Measurements from ENCODE around the gene SPATA22. TPM values are rescaled to one million over a fixed set of nuclear protein-coding genes. Genes with fewer than 3 reads are reported as not detected.
"Not testable (repeated sequence)": the region's sequence is repeated elsewhere in the genome, so short reads cannot be mapped to it uniquely, and the experiment has no call there.

Gene SPATA22
- total RNA-seq, 2 experiments from 2014 or later, result not detected

DNA sequence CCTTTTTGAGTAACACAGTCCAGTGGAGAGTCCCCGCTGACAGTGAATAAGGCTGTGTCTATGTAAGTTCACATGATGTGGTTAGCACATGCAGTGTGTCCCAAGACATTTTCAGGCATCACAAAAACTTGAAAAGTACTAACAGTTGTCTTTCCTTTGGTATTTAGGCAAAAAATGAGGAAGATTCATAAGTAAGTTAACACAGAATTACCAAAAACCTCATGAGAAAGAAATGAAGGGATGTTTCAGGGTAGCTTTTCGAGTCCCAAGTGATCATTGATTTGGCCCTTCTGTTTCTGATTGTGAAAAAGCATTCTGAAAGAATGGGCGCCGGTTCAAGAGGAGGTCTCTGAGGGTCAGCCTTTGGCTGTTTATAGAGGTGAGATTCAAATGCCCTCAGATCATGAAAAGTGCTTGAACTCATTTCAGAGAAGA is 3.6 kb upstream of the SPATA22 start:
- H3K9me3 Mint-ChIP-seq, result no peaks in the 10 kb centered on the region
- TF ChIP-seq, protein P1, sequence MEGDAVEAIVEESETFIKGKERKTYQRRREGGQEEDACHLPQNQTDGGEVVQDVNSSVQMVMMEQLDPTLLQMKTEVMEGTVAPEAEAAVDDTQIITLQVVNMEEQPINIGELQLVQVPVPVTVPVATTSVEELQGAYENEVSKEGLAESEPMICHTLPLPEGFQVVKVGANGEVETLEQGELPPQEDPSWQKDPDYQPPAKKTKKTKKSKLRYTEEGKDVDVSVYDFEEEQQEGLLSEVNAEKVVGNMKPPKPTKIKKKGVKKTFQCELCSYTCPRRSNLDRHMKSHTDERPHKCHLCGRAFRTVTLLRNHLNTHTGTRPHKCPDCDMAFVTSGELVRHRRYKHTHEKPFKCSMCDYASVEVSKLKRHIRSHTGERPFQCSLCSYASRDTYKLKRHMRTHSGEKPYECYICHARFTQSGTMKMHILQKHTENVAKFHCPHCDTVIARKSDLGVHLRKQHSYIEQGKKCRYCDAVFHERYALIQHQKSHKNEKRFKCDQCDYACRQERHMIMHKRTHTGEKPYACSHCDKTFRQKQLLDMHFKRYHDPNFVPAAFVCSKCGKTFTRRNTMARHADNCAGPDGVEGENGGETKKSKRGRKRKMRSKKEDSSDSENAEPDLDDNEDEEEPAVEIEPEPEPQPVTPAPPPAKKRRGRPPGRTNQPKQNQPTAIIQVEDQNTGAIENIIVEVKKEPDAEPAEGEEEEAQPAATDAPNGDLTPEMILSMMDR (IDR thresholded peaks at IDR 0.05), result no peak

DNA sequence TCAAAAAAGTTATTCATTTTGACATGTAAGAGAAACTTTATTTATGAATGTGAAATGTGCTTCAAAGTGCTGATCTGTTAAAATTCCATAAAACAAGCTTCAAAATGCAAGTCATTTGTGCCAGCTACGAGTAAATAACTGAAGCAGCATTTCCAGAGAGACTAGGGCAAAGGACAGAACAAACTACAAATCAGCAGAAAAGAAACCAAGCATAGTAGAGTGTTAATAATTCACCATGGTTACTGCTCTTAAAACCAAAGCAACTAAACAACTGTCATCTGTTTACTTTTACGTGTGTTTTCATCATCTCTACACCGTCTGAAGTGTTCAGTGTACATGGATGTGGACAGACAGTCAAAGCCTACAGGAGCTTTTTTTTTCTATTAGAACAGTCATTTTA is 2.6 kb upstream of the SPATA22 start:
- POLR2A ChIA-PET, result no interaction called here
- Mint-ChIP-seq H3K36me3 (ENCODE audit: low read depth) (no peaks in the 10 kb centered on the region), H3K4me1 (ENCODE audit: low read depth) (peaks cover 3% of the 10 kb centered on the region), H3K9me3 (no peaks in the 10 kb centered on the region), H3K27me3 (peaks cover 3% of the 10 kb centered on the region), H3K4me3 (no peak overlapping the region), H3K27ac (no peak overlapping the region)
- DNase-seq, result no peak
- ATAC-seq, result no peak
- CTCF ChIA-PET, result no interaction called here
- TF ChIP-seq, protein P1 (IDR thresholded peaks at IDR 0.05), result no peak
- intact Hi-C loops (cut with micrococcal nuclease), result no loop called here

More for the DNA sequence above, 3.6 kb upstream of the SPATA22 start:
- Mint-ChIP-seq H3K27me3 (peaks cover 6% of the 10 kb centered on the region), H3K27ac (no peak overlapping the region), H3K4me1 (ENCODE audit: low read depth) (peaks cover 3% of the 10 kb centered on the region), H3K4me3 (no peak overlapping the region), H3K36me3 (ENCODE audit: low read depth) (no peaks in the 10 kb centered on the region)
- DNase-seq (no peak), ATAC-seq (no peak)
- CTCF ChIA-PET, result no interaction called here
- POLR2A ChIA-PET, result no interaction called here
- intact Hi-C loops (cut with micrococcal nuclease), result no loop called here

DNA sequence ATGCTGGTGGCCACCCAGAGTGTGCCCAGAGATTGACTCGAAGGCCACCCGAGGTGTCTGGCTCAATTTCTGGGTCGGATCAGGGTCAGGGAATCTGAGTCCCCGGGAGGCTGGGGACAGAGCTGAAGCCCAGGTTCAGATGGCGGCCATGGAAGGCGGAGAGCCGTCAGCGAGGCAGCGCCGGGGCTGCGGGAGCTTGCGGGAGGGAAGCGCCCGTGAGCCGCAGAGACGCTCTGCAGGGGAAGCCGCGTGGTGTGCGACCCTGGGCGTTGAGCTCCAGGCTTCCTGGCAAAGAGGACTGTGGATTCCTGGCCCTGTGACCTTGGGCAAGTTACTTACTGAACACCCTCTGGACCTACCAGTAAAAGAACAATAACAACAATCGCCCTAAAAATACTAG is 518 bp upstream of the SPATA22 start:
- Mint-ChIP-seq H3K36me3 (ENCODE audit: low read depth) (no peaks in the 10 kb centered on the region), H3K9me3 (no peaks in the 10 kb centered on the region), H3K27ac (no peak overlapping the region), H3K4me1 (ENCODE audit: low read depth) (peaks cover 3% of the 10 kb centered on the region), H3K4me3 (no peak overlapping the region), H3K27me3 (peaks cover 2% of the 10 kb centered on the region)
- TF ChIP-seq, protein P1 (IDR thresholded peaks at IDR 0.05), result no peak
- ChIA-PET CTCF (no interaction called here), POLR2A (no interaction called here)
- intact Hi-C loops (cut with micrococcal nuclease), result no loop called here
- no peak for DNase-seq
- no peak for ATAC-seq

DNA sequence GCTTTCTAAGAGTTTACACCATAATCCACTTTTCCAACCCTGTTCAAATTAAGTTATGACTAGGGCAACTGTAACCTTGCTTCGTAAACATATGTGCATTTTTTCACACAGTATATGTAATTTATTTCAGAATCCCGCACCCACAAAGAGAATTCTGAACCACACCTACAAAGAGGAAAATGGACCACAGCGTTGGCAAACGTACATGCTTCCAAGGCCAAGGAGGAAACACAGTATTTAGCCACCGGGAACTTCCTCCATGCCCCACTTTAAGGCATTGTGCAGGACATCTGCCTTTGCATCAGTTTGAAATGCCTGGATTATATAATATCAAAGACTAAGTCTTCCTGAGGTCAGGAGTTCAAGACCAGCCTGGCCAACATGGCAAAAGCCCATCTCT is 2.1 kb downstream of the SPATA22 start:
- DNase-seq (no peak), ATAC-seq (no peak)
- intact Hi-C loops (cut with micrococcal nuclease), result no loop called here
- Mint-ChIP-seq H3K4me1 (ENCODE audit: low read depth) (no peaks in the 10 kb centered on the region), H3K27ac (no peak overlapping the region), H3K4me3 (no peak overlapping the region), H3K9me3 (no peaks in the 10 kb centered on the region), H3K27me3 (peaks cover 3% of the 10 kb centered on the region), H3K36me3 (ENCODE audit: low read depth) (no peaks in the 10 kb centered on the region)
- TF ChIP-seq, protein P1 (IDR thresholded peaks at IDR 0.05), result no peak
- ChIA-PET CTCF (no interaction called here), POLR2A (no interaction called here)

DNA sequence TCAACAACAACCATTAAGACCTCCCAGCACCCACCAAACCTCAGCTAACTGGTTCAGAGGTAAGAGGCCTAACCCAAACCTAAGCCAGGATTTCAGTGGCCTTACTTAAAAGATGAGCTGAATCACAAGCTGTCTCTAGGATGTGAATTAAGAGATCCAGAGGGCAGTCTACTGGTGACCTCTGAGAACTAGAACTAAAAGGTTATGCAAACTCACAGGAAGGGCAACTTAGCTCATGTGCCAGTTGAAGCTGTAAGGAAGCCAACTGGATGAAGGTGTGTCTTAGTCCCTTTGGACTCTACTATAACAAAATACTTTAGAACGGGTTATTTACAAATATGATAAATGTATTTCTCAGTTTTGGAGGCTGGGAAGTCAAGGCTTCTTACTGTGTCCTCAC is 5.3 kb downstream of the SPATA22 start:
- intact Hi-C loops (cut with micrococcal nuclease); ATAC-seq; H3K4me3 Mint-ChIP-seq; H3K27me3 Mint-ChIP-seq; H3K36me3 Mint-ChIP-seq (ENCODE audit: low read depth); H3K27ac Mint-ChIP-seq; H3K4me1 Mint-ChIP-seq (ENCODE audit: low read depth); DNase-seq; H3K9me3 Mint-ChIP-seq; POLR2A ChIA-PET: not testable (repeated sequence)
- CTCF ChIA-PET, result interaction anchor here (0.9 kb wide), 1 partner anchor 20 kb away, joined by 3 read pairs; no protein-coding TSS in a partner anchor
